Measurements from ENCODE around the gene NUDT6.

GRCh38 chr4:122884499-122884898, 37.9 kb downstream of the NUDT6 start:
- TF ChIP-seq CTCF (IDR thresholded peaks at IDR 0.05) (no peak), POLR2A (IDR thresholded peaks at IDR 0.05) (no peak)

Data from thyroid gland (tissue), 4 donors.